ENCODE measurements around the gene ATP11A. TPM values are rescaled to one million over a fixed set of nuclear protein-coding genes. Genes with fewer than 3 reads are reported as not detected.

Gene ATP11A
- total RNA-seq, 1 experiment from 2014 or later = 80.4 TPM

- ChIA-PET RAD21 (ENCODE audit: low non-redundant PET in 1 of 2, low total read pairs in 2 of 2, uncharacterized antibody in 2 of 2, unreplicated experiment in 2 of 2) (no interaction called here), CTCF (no interaction called here)
- no peak overlapping the region for H3K4me3 ChIP-seq (replicated peaks in 1 of 2; ENCODE audit: low read depth in 1 of 2, low read length in 2 of 2)
Measured at GRCh38 chr13:112771877-112772538, 82.2 kb downstream of the ATP11A start.

GRCh38 chr13:112772539-112772909 lies 82.7 kb downstream of the ATP11A start:
- no TSS peak for BruUV-seq (replicated peaks)
- ChIA-PET POLR2A (no interaction called here), CTCF (no interaction called here), RAD21 (ENCODE audit: low non-redundant PET in 1 of 2, low total read pairs in 2 of 2, uncharacterized antibody in 2 of 2, unreplicated experiment in 2 of 2) (no interaction called here)
- TF ChIP-seq ELF1 (IDR thresholded peaks at IDR 0.05; ENCODE audit: borderline replicate concordance, low read depth) = no peak
- TF ChIP-seq JUND (IDR thresholded peaks at IDR 0.05) = no peak
- TF ChIP-seq ZNF274 (IDR thresholded peaks at IDR 0.05; ENCODE audit: low read depth, low read length) = no peak
- no peak for TF ChIP-seq EZH2phosphoT487 (IDR thresholded peaks at IDR 0.05; ENCODE audit: borderline replicate concordance)
- H3K9me3 ChIP-seq (ENCODE audit: control insufficient read depth in 1 of 2, insufficient read depth in 1 of 2, low read depth in 1 of 2, low read length in 2 of 2) = no peaks in the 10 kb centered on the region
- H3K36me3 ChIP-seq (ENCODE audit: control insufficient read depth in 1 of 2, insufficient read depth in 2 of 2, low read length in 2 of 2) = no peaks in the 10 kb centered on the region
- H3K4me1 ChIP-seq (ENCODE audit: control insufficient read depth in 1 of 2, insufficient read depth in 2 of 2, low read length in 2 of 2) = peaks cover 0 to 5% of the 10 kb centered on the region in 2 experiments; a peak in 3 of 4 replicates
- H4K20me1 ChIP-seq (ENCODE audit: insufficient read depth) = no peaks in the 10 kb centered on the region
- H2AFZ ChIP-seq (ENCODE audit: low read depth, low read length, poor library complexity, severe bottlenecking) = no peak overlapping the region
- H3K9ac ChIP-seq (ENCODE audit: low read length) = no peak overlapping the region
- H3K27ac ChIP-seq (ENCODE audit: low read depth, low read length) = no peak overlapping the region
- DNase-seq (ENCODE audit: low read depth, low spot score) (no peak), ATAC-seq (no peak)
- H3K79me2 ChIP-seq (ENCODE audit: insufficient read depth, low read length) = peaks cover 11% of the 10 kb centered on the region; the same call in 1 of the 2 replicates
- H3K9me2 ChIP-seq (ENCODE audit: insufficient read depth) = no peaks in the 10 kb centered on the region
- H3K4me2 ChIP-seq (ENCODE audit: low read length) = no peak overlapping the region
- intact Hi-C loops (cut with micrococcal nuclease) = no loop called here
- no peaks in the 10 kb centered on the region for H3K27me3 ChIP-seq (ENCODE audit: insufficient read depth, low read length)
- no peak overlapping the region for H3K4me3 ChIP-seq (replicated peaks in 1 of 2; ENCODE audit: low read depth in 1 of 2, low read length in 2 of 2)

More at GRCh38 chr13:112771877-112772538, 82.2 kb downstream of the ATP11A start:
- no peak overlapping the region for H2AFZ ChIP-seq (ENCODE audit: low read depth, low read length, poor library complexity, severe bottlenecking)
- intact Hi-C loops (cut with micrococcal nuclease) = no loop called here
- H3K9me2 ChIP-seq (ENCODE audit: insufficient read depth) = no peaks in the 10 kb centered on the region
- no peaks in the 10 kb centered on the region for H4K20me1 ChIP-seq (ENCODE audit: insufficient read depth)
- no peak overlapping the region for H3K9ac ChIP-seq (ENCODE audit: low read length)
- no peaks in the 10 kb centered on the region for H3K36me3 ChIP-seq (ENCODE audit: control insufficient read depth in 1 of 2, insufficient read depth in 2 of 2, low read length in 2 of 2)
- H3K9me3 ChIP-seq (ENCODE audit: control insufficient read depth in 1 of 2, insufficient read depth in 1 of 2, low read depth in 1 of 2, low read length in 2 of 2) = no peaks in the 10 kb centered on the region
- no peak for DNase-seq (ENCODE audit: low read depth, low spot score)
- TF ChIP-seq ELF1 (IDR thresholded peaks at IDR 0.05; ENCODE audit: borderline replicate concordance, low read depth) (no peak), ZFX (IDR thresholded peaks at IDR 0.05) (no peak)
- TF ChIP-seq, protein P1, sequence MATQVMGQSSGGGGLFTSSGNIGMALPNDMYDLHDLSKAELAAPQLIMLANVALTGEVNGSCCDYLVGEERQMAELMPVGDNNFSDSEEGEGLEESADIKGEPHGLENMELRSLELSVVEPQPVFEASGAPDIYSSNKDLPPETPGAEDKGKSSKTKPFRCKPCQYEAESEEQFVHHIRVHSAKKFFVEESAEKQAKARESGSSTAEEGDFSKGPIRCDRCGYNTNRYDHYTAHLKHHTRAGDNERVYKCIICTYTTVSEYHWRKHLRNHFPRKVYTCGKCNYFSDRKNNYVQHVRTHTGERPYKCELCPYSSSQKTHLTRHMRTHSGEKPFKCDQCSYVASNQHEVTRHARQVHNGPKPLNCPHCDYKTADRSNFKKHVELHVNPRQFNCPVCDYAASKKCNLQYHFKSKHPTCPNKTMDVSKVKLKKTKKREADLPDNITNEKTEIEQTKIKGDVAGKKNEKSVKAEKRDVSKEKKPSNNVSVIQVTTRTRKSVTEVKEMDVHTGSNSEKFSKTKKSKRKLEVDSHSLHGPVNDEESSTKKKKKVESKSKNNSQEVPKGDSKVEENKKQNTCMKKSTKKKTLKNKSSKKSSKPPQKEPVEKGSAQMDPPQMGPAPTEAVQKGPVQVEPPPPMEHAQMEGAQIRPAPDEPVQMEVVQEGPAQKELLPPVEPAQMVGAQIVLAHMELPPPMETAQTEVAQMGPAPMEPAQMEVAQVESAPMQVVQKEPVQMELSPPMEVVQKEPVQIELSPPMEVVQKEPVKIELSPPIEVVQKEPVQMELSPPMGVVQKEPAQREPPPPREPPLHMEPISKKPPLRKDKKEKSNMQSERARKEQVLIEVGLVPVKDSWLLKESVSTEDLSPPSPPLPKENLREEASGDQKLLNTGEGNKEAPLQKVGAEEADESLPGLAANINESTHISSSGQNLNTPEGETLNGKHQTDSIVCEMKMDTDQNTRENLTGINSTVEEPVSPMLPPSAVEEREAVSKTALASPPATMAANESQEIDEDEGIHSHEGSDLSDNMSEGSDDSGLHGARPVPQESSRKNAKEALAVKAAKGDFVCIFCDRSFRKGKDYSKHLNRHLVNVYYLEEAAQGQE (IDR thresholded peaks at IDR 0.05; ENCODE audit: low read depth) = no peak
- no peaks in the 10 kb centered on the region for H3K27me3 ChIP-seq (ENCODE audit: insufficient read depth, low read length)
- POLR2A ChIA-PET = no interaction called here
- peaks cover 11% of the 10 kb centered on the region; the same call in 1 of the 2 replicates for H3K79me2 ChIP-seq (ENCODE audit: insufficient read depth, low read length)
- ATAC-seq = no peak
- peaks cover 0 to 5% of the 10 kb centered on the region in 2 experiments; a peak in 3 of 4 replicates for H3K4me1 ChIP-seq (ENCODE audit: control insufficient read depth in 1 of 2, insufficient read depth in 2 of 2, low read length in 2 of 2)
- H3K4me2 ChIP-seq (ENCODE audit: low read length) = no peak overlapping the region
- no peak overlapping the region for H3K27ac ChIP-seq (ENCODE audit: low read depth, low read length)
- no TSS peak for BruUV-seq (replicated peaks)

Data from HCT116 (cell line).